HG03095 (cell line): Measurements from ENCODE around the gene SLC4A4.

Source experiments
- ATAC-seq: cut with Tn5 transposase; IDR thresholded peaks from one replicate; pipeline ENCODE4 v1.9.1; 2021; ENCODE audit warnings: moderate library complexity; ENCODE audit not compliant: unreplicated experiment

SLC4A4 gene

DNA sequence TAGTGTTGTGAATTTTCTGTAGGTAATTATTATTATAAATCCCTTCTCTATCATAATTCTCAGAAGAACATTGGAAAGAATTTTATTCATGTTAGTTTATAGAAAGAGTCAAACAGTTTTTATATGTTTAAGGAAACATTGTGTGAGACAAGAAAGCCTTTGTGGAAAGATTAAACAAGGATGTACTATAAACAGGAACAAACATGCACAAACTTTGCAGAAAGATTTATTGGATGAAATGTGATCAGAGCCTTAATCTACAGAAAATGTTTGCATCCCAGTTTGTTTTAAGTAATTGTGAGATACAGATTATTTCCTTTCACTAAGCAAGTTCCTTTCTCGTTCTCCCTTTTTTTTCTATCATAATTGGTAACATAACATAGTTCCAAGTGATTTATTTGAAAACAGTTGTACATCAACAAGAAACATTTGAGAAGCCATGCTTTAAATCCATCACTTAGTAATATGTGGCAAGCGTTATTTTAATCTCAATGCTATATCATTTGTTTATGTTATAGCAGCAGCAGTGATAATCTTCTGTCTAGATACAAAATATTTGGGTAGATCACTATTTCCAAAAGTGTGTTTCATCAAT is 129.4 kb downstream of the SLC4A4 start:
- ATAC-seq = no peak

- ATAC-seq = no peak
Observed at GRCh38 chr4:71469541-71469940, 130.7 kb downstream of the SLC4A4 start.

DNA sequence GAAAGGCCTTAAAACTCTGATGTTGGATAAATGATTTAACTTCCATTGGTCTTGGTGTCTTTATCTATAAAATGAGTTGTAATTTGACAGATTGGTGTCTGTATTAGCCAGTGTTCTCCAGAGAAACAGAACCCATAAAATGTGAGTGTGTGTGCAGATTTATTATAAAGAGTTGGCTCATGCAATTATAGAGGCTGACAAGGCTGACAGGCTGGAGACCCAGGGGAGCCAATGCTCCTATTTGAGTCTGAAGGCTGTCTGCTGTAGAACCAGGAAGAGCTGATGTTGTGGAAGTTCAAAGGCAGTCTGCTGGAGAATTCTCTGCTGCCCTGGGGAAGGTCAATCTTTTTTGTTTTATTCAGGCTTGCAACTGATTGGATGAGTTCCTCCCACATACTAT is 131.7 kb downstream of the SLC4A4 start:
- ATAC-seq = no peak

DNA sequence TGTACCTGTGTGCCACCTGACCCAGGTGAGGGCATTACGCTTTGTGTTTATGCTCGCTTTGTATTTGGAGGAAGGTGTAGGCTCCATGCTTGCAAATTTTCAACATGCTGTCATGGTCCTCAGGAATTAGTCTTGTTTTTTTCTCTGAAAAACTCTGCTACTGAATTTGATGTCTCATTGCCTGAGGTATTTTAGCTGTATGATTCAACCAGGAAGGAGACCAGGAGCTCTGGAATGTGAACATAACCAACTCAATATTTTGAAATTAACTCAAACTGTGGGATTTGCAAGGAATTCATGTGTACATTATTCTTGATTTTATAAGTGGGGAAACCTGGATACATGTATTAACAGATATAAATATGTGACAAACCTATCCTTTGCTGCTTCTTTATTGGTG is 134.1 kb downstream of the SLC4A4 start:
- ATAC-seq = no peak

- no peak for ATAC-seq
Observed at GRCh38 chr4:71473541-71474240, 134.9 kb downstream of the SLC4A4 start.

GRCh38 chr4:71474731-71475130 is 135.9 kb downstream of the SLC4A4 start:
- no peak for ATAC-seq

DNA sequence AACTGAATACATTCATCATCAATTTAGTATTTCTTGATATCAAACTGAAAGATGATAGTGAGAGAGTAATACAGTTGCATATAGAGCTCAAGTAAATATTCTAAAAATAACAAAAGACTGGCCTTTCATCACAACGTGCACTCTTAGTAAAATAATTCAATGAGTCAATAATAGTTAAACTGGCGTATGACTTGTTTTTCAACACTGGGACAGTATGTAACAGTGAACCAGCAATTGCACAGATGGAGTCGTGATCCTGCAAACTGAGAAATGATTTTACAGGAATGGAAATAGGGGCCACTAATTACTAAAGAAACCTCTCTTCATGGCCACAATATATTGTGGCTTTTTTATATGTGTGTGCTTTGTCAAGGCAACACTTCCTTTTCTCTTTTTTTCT is 137.4 kb downstream of the SLC4A4 start:
- ATAC-seq = no peak

GRCh38 chr4:71486550-71487343 is 147.9 kb downstream of the SLC4A4 start:
- no peak for ATAC-seq

DNA sequence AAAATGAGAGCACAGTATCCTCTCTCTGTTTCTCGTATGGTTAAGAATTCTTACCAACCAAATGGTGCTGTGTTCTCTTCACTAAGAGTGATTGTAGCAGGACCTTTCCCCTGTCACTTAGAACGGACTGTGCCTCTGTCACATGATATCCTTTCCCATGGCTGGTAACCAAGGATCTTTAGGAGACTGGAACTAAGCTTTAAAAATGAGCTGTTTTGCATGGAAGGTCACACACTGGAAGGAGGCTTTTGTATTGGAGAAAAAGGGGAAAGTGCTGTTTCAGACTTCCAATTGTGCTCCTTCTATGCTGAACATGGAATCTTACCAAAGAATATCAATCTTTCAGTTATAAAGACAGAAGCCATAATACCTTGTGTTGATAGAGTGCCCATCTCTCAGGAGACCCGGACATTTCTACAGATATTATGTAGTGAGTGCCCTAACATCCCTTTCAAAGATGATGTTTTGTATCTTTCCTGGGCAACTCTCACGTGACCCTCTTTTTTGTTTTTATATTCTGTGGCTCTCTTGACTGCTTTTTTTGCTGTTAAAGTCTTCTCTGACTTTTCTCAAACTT is 148.6 kb downstream of the SLC4A4 start:
- no peak for ATAC-seq

- ATAC-seq = no peak
Observed at GRCh38 chr4:71494539-71494938, 155.7 kb downstream of the SLC4A4 start.

GRCh38 chr4:71495454-71495853 is 156.6 kb downstream of the SLC4A4 start:
- ATAC-seq = no peak

DNA sequence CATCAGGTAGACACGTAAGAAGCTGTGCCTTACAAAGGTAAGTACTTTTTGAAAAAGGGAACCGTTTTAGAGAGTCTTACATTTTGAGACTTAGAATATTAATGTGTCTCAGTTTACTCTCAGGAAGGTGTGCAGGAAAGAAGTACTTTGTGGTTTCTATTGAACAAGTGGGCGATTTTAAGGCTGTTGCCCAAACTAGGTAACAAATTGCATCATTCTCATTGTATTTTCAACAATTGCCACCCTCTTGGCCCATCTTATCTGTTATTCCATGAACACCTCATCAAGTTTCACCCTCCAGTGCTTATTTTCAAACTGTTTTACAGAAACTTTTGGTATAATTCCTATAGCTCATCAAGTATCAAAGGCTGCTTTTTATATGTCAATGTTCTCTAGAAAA is 158.3 kb downstream of the SLC4A4 start:
- no peak for ATAC-seq

GRCh38 chr4:71498002-71498401 is 159.2 kb downstream of the SLC4A4 start:
- no peak for ATAC-seq

DNA sequence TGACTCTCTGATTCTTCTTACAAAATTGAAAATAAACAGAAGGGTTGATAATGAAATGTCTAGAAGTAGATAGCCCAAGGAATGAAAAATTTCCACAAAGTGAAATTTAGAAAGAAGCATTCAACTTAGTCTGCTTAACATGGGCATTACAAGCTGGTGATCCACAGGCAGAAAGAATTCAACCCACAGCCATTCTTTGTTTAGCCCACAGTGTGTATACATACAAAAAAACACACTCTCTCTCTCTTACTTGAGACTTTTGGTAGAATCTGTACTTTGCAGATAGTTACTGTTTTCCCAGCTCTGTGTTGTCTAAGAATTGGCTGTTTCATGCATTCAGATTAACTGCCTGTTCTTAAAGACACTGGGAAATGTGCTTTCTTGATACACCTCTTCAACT is 159.8 kb downstream of the SLC4A4 start:
- ATAC-seq = no peak

- no peak for ATAC-seq
Observed at GRCh38 chr4:71501992-71502391, 163.2 kb downstream of the SLC4A4 start.

DNA sequence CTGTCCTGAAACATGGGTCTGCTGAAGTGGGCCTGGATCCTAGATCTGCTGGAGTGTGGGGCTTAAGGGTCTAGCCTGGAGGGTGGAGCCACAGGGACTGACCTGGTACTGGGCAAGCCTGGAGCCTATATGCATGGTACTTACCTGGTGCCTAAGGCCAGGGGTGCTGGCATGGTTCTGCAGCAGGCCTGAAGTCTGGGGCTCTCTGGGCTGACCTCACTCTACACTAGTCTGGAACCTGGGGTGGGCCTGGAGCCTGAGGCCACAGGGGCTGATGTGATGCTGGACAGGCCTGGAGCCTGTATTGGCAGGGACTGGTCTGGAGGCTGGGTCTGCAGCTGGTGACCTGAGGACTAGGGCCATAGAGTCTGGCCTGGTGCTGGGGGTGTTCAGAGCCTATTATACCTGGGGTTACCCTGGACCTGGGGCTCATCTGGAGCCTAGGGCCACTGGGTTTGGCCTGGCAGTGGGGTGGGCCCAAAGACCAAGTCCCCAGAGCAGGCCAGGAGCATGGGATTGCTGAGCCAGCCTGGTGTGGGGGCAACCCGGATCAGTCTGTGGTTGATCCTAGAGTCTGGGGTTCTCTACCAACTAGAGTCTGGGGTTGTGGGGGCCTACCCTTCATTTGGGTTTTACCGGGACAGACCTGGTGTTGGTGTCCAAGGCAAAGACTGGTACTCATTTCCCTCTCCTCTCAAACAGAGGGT is 179.6 kb downstream of the SLC4A4 start:
- no peak for ATAC-seq

DNA sequence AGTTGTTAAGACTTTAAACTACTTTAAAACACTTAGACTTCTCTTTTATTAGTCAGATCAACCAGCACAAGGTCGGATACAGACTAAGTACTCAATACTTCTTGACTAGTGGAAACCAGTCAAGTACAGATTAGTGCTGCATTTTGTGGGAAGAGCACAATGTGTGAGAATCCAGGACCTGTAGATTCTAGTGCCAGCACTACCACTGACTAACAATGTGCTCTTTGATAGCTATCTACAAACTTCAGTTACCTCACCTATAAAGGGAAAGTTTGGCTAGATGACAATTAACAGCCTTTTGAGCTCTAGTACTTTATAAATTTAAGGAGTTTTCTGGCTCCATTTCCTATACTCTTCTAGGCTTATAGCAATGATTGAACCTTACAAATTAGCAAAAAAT is 181.5 kb downstream of the SLC4A4 start:
- ATAC-seq = no peak

DNA sequence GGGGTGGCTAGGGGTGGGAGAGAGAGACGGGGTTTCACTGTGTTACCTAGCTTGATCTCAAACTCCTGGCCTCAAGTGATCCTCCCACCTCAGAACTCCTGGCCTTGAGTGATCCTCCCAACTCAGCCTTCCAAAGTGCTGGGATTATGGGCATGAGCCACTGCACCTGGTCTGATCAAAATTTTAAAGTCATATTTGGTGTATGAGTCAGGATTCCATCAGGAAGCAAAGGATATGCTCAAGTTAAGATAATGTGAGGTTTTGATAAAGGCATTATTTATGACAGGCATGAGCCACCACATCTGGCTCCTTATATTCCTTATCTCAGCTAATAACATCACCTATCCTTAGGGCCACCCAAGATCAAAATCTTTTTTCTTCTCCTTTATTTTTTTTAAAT is 182.0 kb downstream of the SLC4A4 start:
- ATAC-seq = no peak

GRCh38 chr4:71524756-71525155 is 185.9 kb downstream of the SLC4A4 start:
- no peak for ATAC-seq

- ATAC-seq = no peak
Observed at GRCh38 chr4:71526637-71527406, 188.0 kb downstream of the SLC4A4 start.
